Measurements from ENCODE around the gene POLDIP2. TPM values are rescaled to one million over a fixed set of nuclear protein-coding genes. Genes with fewer than 3 reads are reported as not detected.

Gene POLDIP2
- total RNA-seq, 1 donor from 2014 or later: 68.6 TPM

- Mint-ChIP-seq H3K4me1 (ENCODE audit: low read depth) (peaks cover 9% of the 10 kb centered on the region), H3K9me3 (ENCODE audit: low read depth) (no peaks in the 10 kb centered on the region), H3K36me3 (ENCODE audit: insufficient read depth) (peaks cover 8% of the 10 kb centered on the region), H3K4me3 (ENCODE audit: low read depth) (peak overlapping the region; percentile 77), H3K27ac (no peak overlapping the region), H3K27me3 (peaks cover 66% of the 10 kb centered on the region)
- no peak for TF ChIP-seq CTCF (IDR thresholded peaks at IDR 0.05; ENCODE audit: unreplicated experiment)
- no peak for DNase-seq (ENCODE audit: low spot score, unreplicated experiment)
Measured at GRCh38 chr17:28385037-28385400, 27.7 kb upstream of the POLDIP2 start.

- Mint-ChIP-seq H3K27me3 (peaks cover 72% of the 10 kb centered on the region), H3K4me3 (ENCODE audit: low read depth) (peak overlapping the region; percentile 77), H3K9me3 (ENCODE audit: low read depth) (no peaks in the 10 kb centered on the region), H3K27ac (no peak overlapping the region), H3K36me3 (ENCODE audit: insufficient read depth) (peaks cover 6% of the 10 kb centered on the region), H3K4me1 (ENCODE audit: low read depth) (peaks cover 6% of the 10 kb centered on the region)
- DNase-seq (ENCODE audit: low spot score, unreplicated experiment): no peak
- TF ChIP-seq CTCF (IDR thresholded peaks at IDR 0.05; ENCODE audit: unreplicated experiment): no peak
Measured at GRCh38 chr17:28384281-28385036, 27.1 kb upstream of the POLDIP2 start.

GRCh38 chr17:28381141-28381825 lies 24.0 kb upstream of the POLDIP2 start:
- H3K27me3 Mint-ChIP-seq: peaks cover 76% of the 10 kb centered on the region

GRCh38 chr17:28379814-28380801 lies 22.8 kb upstream of the POLDIP2 start:
- no peak for TF ChIP-seq CTCF (IDR thresholded peaks at IDR 0.05; ENCODE audit: unreplicated experiment)
- no peaks in the 10 kb centered on the region for H3K9me3 Mint-ChIP-seq (ENCODE audit: low read depth)
- H3K27me3 Mint-ChIP-seq: peaks cover 65% of the 10 kb centered on the region
- peaks cover 6% of the 10 kb centered on the region for H3K4me1 Mint-ChIP-seq (ENCODE audit: low read depth)
- DNase-seq (ENCODE audit: low spot score, unreplicated experiment): no peak
- no peak overlapping the region for H3K4me3 Mint-ChIP-seq (ENCODE audit: low read depth)
- H3K27ac Mint-ChIP-seq: no peak overlapping the region
- H3K36me3 Mint-ChIP-seq (ENCODE audit: insufficient read depth): peaks cover 4% of the 10 kb centered on the region

More at GRCh38 chr17:28381141-28381825, 24.0 kb upstream of the POLDIP2 start:
- H3K4me3 Mint-ChIP-seq (ENCODE audit: low read depth): peak overlapping the region; percentile 39
- peak; percentile 60 for TF ChIP-seq CTCF (IDR thresholded peaks at IDR 0.05; ENCODE audit: unreplicated experiment)
- H3K9me3 Mint-ChIP-seq (ENCODE audit: low read depth): no peaks in the 10 kb centered on the region
- H3K36me3 Mint-ChIP-seq (ENCODE audit: insufficient read depth): peaks cover 4% of the 10 kb centered on the region
- DNase-seq (ENCODE audit: low spot score, unreplicated experiment): peak; percentile 54
- H3K4me1 Mint-ChIP-seq (ENCODE audit: low read depth): peaks cover 6% of the 10 kb centered on the region
- H3K27ac Mint-ChIP-seq: no peak overlapping the region

- H3K4me3 Mint-ChIP-seq (ENCODE audit: low read depth): peak overlapping the region; percentile 64
- no peaks in the 10 kb centered on the region for H3K36me3 Mint-ChIP-seq (ENCODE audit: insufficient read depth)
- H3K9me3 Mint-ChIP-seq (ENCODE audit: low read depth): no peaks in the 10 kb centered on the region
- DNase-seq (ENCODE audit: low spot score, unreplicated experiment): no peak
- H3K4me1 Mint-ChIP-seq (ENCODE audit: low read depth): peaks cover 28% of the 10 kb centered on the region
- H3K27ac Mint-ChIP-seq: peak overlapping the region; percentile 56
- H3K27me3 Mint-ChIP-seq: peaks cover 18% of the 10 kb centered on the region
- TF ChIP-seq CTCF (IDR thresholded peaks at IDR 0.05; ENCODE audit: unreplicated experiment): no peak
Measured at GRCh38 chr17:28372945-28373274, 15.6 kb upstream of the POLDIP2 start.

Data from progenitor cell of endocrine pancreas (in vitro differentiated cells).